Stimulated activated CD4-positive, alpha-beta T cell treated with anti-CD3 and anti-CD28 coated beads, TNF-alpha, amount 100 ng/mL, for 24 hours (primary cell): Measurements from ENCODE around the gene PCNT.

Source experiments
- DNase-seq, 3 experiments: peaks; one replicate each; pipeline ENCODE4 v3.0.0-alpha.2; 2020; ENCODE audit warnings: low read depth in 3 of 3

PCNT gene, protein sequence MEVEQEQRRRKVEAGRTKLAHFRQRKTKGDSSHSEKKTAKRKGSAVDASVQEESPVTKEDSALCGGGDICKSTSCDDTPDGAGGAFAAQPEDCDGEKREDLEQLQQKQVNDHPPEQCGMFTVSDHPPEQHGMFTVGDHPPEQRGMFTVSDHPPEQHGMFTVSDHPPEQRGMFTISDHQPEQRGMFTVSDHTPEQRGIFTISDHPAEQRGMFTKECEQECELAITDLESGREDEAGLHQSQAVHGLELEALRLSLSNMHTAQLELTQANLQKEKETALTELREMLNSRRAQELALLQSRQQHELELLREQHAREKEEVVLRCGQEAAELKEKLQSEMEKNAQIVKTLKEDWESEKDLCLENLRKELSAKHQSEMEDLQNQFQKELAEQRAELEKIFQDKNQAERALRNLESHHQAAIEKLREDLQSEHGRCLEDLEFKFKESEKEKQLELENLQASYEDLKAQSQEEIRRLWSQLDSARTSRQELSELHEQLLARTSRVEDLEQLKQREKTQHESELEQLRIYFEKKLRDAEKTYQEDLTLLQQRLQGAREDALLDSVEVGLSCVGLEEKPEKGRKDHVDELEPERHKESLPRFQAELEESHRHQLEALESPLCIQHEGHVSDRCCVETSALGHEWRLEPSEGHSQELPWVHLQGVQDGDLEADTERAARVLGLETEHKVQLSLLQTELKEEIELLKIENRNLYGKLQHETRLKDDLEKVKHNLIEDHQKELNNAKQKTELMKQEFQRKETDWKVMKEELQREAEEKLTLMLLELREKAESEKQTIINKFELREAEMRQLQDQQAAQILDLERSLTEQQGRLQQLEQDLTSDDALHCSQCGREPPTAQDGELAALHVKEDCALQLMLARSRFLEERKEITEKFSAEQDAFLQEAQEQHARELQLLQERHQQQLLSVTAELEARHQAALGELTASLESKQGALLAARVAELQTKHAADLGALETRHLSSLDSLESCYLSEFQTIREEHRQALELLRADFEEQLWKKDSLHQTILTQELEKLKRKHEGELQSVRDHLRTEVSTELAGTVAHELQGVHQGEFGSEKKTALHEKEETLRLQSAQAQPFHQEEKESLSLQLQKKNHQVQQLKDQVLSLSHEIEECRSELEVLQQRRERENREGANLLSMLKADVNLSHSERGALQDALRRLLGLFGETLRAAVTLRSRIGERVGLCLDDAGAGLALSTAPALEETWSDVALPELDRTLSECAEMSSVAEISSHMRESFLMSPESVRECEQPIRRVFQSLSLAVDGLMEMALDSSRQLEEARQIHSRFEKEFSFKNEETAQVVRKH (N-terminal part only)

DNA sequence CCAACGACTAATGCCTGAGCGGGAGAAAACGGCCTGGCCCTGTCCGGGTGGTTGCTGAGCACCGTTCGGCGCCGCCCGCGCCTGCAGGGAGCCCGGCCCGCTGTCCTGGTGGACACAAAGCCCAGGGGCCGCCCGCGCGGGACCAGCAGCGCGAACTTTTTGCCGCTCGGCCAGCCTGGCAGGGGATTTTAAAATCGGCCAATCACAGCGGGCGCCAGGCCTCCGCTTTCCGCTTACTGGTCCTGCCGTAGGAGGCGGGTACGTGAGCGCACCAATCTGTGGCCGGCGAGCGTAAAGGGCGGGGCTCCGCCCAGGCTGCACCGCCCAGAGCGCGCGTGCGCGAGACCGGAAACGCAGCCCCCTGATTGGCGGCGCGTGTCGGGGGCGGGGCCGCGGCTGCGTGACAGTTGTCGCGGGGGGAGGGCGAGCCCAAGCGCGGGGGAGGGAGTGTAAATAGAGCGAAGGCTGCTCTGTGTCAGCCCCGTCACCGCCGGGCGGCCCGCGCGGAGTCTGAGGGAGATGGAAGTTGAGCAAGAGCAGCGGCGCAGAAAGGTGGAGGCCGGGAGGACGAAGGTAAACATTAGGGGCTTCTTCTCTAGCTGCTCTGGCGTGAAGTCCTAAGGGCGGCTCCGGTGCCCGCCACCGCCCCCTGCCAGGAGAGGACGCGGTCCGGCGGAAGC is at the start of gene PCNT, which contains the start of gene C21orf58:
Gene PCNT (plus strand): TSS at position 447 of the 680 bp plus-strand sequence. CDS start 73 bp downstream, at position 520.
Gene C21orf58 (minus strand): TSS at position 161 of the 680 bp plus-strand sequence. CDS start 1,132 bp downstream, outside the sequence.
- DNase-seq, result peak; percentile 92 to 97 (median 95)

DNA sequence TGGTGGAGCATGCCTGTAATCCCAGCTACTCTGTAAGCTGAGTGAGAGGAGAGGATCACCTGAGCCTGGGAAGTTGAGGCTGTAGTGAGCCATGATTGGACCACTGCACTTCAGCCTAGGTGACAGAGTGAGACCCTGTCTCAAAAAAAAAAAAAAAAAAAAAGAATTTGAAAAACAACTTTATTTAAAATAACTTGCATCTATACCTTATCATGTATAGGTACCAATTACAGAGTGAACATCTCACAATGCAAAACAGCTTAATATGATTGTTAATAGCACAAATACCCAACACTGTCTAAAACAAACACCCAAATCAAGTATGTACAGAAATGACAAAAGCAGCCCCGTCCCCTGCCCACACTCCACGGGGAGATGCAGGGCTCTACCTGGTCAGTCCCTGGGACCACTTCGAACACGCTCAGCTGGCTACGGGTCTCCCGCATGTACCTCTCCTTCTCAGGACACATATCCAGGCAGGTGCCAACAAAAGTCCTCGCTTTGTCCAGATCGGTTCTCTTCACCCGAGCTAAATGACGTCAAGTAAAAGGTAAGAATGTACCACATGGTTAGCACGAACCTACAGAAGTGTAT is 49.1 kb upstream of the PCNT start:
- DNase-seq, result no peak

DNA sequence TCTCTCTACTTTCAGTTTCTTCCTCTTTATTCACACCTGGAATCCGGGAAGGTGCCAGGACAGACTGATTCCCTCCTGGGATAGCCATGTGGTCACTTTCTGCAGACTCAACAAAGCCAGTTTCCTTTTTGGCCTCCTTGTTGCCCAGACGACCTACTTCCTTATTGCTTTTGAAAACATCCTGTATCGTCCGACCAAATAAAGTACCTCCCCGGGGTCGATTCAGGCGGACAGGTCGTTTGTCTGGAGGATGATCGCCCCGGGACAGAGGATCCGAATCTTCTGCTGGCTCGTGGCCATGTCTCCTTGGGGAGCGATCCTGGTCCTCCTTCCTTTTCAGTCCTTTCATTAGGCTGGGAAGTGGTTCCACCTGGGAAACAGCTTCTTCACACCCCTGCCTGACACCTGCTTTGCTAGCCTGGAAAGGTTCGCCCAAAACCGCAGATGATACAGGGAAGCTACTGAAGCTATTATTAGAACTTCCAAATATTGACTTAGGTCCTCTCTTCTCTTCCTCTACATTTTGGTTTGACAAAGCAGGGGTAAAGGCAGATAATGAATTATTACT is 39.8 kb upstream of the PCNT start:
- no peak for DNase-seq

DNA sequence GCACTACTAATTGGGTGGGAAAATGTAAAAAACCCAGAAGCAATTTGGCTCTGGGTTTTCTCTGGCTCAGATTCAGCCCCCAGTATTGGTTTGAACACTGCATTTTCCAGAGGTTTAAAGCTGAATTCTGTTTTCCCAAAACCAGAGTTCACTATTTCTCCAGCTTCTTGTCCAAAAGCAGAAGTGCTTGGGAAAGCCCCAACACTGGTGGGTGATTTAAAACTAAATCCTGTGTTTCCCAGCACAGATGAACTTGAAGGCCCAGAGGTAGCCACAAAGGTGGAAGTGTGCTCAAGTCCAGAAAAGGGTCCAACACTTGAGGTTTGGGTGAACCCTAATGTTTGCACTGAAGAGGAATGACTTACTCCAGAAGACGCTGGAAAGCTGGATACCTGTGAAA is 39.2 kb upstream of the PCNT start:
- DNase-seq, result no peak

DNA sequence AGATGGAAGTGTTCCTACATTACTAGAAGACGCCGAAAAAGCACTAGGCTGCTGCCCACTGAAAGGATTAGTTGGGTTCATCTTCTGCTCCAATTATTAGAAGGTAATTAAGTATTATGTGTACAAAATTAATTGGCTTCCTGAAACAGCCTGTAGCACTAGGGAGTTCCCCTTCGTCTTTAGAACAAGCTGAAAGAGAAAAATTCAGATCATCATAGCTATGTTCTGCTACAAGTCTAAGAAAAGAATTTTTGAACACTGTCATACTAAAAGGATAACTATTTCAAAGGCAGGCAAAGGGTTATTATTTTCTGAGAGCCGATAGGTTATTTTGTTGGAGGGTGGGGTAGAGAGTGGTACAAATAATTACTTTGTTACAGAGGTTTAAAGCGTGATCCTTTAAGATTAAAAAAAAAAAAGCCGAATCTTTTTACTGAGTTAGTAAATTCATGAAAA is 38.7 kb upstream of the PCNT start, which contains the start of gene MCM3AP:
Gene MCM3AP (minus strand): TSS at position 406 of the 456 bp plus-strand sequence. CDS start 325 bp downstream, at position 81.
- no peak for DNase-seq

DNA sequence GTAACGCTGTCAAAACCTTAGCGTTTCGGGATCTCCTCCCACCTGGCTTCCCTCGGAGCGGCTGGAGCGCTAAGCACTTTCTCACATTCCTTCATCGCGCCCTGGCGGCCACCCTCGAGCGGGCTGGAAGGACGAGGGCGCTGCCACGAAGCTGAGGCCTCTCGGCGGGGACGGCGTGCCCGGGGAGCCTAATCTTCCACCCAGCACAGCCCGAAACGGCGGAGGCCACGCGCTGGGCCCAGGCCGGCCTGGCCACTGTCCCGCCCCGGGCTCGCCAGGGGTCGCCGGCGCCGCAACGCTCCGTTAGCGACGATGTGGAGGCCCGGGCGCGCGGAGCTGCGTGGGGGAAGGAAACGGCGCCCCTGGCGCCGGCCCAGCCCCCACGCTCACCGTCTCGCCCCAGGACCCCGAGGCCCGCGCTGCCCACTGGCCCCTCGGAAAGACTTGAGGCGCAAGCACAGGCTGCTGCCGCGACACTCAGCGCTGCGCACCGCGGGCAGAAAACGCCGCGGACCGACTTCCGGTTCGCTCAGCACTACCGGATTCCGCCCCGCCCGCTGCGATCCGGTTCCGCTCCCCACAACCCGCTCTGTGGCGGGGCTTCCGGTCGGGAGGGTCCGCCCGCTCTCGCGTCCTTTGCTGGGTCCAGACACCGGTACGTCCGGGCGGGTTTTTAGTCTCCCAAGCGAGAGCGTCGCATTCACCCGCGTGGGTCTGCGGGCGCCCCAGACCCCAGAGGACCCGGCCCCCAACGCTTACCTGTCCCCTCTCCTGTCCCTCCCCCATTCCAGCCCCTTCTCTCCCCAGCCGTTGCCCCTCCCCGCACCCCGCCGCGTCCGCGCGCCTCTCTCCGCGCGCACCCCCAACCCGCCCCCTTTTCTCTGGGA is 38.0 kb upstream of the PCNT start, which contains the start of gene YBEY:
Gene YBEY (plus strand): TSS at position 582 of the 887 bp plus-strand sequence. CDS start 572 bp downstream, outside the sequence.
- peak; percentile 82 to 86 (median 83) for DNase-seq

DNA sequence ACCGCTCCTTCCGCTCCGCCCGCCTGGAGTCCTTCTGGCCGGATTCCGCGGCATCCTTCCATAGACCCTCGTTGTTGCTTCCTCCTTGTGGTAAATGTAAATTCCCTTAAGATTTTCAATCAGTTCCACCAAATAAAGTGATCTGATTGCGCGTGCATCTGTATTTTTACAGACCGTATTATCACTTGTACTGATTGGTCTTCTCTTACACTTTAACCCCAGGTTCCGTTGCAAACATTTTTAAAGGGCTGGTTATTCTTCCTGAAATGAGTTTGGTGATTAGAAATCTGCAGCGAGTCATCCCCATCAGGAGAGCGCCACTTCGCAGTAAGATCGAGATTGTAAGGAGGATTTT is 37.3 kb upstream of the PCNT start:
- DNase-seq, result no peak

DNA sequence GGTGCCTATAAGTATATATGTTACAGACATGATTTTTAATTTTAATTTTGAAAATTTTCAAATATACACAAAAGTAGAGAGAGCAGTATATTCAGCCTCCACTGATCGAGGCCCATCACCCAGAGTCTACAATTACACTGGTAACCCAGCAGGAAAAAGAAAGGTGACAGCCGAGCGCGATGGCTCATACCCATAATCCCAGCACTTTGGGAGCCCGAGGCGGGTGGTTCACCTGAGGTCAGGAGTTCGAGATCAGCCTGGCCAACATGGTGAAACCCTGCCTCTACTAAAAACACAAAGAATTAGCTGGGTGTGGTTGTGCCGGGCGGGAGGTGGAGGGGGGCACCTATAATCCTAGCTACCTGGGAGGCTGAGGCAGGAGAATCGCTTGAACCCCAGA is 36.4 kb upstream of the PCNT start:
- no peak for DNase-seq

DNA sequence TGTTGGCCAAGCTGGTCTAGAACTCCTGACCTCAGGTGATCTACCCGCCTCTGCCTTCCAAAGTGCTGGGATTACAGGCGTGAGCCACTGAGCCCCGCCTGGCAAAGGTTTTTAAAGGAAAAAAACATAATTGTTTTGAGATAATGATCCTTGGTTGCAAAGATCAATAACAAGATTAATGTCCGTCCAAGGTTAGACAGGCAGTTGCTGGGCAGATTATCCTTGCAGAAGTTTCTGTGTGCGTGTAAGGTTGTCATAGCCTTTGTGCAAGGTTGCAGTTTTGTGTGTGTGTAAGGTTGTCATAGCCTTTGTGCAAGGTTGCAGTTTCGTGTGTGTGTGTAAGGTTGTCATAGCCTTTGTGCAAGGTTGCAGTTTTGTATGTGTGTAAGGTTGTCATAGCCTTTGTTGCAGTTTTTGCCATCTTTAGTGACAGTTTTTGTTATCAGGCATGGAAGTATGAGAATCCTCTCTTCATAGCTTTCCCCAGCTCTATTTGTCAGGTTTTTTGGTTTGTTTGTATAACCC is 34.2 kb upstream of the PCNT start:
- no peak for DNase-seq

DNA sequence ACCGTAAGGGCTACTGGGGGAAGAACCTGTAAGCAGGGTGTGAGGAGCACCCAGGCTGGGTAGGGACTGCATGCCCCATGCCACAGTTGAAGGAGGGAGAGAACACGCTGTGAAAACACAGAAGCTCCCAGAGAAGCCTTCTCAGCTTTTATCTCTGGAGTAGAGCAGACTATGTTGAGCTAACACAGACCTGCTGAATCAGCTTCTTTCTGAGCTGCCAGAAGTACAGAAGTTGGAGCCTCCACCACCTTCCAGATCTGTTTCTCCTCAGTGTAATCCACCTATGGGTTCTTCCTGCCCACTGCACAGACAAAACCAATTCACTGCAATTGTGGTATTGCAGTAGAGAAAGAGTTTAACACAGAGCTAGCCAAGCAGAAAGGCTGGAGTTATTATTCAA is 32.4 kb upstream of the PCNT start:
- DNase-seq, result no peak

DNA sequence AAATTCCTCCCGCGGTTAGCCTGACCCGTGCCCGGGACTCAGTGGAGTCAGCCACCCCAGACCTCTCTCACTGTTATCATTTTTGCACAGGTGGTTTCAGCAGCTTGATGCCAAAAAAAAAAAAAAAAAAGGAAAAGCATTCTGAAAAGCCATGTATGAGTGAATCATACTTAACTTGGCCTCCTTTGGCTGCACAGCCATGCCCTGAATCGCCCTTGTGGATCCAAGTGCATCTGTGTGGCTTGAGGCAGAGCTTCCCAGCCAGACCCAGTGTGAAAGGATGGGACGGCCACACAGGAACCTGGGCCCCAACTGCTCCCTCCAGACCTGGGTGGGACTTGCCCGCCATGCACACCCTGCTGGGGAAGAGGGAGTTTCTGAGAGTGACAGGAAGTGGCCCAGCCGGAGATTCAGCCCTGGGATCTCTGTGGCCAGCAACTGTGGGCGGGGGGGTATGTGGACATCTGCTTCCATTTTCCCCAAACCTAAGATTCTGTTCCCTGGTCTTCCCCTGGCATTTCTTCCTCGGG is 29.2 kb upstream of the PCNT start:
- DNase-seq, result no peak

DNA sequence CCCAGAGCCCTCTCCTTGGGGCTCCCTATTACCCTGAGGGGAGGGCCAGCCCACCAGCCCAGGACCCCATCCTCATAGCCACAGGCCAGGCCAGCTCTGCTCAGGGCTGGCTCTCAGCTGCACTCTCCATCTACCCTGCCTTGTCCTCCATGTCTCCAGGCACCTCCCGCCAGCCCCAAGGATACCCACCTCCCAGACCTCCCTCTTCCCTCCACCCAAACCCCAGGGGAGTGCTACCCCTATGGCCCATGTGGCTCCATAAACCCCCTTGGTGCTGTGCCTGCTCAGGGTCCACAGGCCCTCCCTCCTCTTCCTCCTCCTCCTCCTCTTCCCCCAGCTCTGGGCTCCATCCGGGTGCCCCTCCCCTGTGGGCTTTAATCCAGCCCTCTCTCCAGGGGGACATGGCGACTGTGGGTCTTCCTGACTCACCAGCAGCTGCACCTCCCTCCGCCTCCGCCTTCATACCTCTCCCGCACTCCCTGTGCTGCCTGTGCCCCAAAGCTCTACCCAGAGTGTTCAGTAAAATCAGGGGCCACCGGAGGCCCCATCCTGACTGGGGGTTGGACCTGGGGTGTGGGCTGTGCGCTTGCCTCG is 28.7 kb upstream of the PCNT start:
- no peak for DNase-seq

DNA sequence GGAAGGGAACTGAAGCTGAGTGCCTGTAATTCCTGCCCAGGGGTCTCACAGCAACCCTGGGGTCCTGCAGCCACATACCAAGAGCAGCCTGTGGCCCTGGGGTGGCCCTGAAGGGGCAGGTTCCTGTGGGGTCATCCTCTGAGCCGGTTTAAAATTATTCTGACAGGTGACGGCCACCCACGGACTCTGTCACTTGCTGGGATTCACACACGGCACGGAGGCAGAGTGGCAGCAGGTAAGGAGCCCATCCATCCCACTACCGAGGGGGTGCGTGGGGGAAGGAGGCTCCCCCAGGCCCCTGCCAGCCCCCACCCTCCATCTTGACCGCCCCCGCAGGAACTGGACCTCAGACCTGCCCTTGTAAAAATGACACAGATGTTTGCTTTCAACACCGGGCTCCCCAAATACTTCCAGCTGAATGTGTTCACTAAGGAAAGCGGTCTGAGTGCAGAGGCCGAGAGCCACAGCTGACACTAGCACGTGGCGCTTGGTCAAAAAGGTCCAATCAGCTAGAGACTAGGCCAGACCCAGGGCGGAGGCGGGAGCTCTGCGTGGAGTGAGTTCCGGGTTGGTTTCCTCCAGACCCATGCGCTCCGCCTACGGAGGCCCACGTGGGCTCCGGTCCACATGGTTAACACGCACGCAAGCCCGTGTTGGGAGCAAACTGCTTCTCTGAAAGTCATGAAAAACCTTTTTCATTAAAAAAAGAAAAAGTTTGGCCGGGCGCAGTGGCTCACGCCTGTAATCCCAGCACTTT is 27.8 kb upstream of the PCNT start:
- DNase-seq, result peak; percentile 17 to 62 (median 27)

DNA sequence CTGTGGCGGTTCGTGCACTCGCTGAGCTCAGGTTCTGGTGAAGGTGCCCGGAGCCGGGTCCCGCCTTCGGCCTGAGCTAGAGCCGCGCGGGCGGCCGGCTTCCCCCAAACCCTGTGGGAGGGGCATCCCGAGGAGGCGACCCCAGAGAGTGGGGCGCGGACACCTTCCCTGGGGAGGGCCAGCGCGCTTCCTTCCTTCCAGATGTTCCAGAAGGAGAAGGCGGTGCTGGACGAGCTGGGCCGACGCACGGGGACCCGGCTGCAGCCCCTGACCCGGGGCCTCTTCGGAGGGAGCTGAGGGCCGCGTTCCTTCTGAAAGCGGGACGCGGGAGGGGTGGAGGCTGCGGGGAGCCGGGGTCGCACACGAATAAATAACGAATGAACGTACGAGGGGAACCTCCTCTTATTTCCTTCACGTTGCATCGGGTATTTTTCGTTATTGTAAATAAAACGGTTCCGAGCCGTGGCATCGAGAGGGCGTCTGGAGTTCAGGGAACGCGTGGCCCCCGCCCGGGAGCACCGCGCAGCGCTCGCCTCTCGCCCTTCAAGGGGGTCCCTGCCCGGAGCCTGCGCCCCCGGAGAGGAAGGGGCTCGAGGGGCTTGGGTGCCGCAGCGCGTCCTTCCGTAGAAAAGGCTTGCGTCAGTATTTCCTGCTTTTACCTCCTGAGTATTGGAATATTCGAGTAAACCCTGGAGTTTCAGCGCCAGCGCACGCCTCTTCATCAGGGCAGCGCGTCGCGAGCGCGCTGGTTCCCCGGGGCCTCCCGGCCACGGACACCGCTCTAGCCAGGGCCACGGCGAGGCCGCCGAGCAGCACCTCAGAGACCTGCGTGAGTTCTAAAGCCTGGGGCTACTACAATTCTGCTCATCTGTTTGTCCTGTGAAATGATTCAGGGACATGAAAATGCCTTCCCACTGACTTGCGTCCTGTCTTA is 26.4 kb upstream of the PCNT start:
- DNase-seq, result no peak

DNA sequence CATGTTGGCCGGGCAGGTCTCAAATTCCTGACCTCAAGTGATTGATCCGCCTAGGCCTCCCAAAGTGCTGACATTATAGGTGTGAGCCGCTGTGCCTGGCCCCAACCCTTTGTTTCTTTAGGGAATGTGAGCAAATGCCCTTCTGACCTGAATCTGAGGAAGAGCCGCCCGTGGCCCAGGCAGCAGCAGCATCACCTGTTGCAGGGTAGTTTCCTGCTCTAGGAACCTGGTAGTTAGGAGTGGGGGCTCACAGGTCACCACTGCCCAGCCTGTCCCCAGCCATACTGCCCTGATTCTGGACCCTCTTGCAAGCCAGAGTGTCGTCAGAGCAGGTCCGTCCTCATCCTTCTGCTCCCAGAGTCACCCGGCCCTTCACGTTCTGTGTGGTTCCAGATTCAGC is 24.8 kb upstream of the PCNT start:
- DNase-seq, result no peak

DNA sequence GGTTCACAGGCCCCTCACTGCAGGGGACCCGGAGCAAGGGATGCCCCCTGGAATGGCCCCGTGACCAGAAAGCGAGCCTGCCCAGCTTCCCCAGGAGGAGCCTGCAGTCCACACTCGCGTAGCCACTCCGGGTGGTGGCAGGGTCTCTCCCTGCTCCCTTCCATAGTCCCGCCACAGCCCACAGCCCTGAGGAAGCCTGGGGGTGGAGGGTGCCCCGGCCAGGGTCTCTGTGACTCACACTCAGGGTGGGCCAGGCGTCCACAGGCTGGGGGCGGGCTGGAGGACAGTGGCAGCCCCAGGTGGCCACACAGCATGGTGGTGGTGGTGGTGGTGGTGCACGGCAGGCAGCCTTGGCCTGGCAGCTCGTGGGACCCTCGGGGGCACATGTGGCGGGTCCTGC is 22.2 kb upstream of the PCNT start:
- DNase-seq, result no peak
